CD4-positive, alpha-beta T cell treated with Interleukin-21 for 1 hour (primary cell): ENCODE results near the gene PAXX.

Experiments
- DNase-seq: peaks from one replicate; pipeline ENCODE4 v3.0.0-alpha.2; 2020

Gene PAXX, protein sequence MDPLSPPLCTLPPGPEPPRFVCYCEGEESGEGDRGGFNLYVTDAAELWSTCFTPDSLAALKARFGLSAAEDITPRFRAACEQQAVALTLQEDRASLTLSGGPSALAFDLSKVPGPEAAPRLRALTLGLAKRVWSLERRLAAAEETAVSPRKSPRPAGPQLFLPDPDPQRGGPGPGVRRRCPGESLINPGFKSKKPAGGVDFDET

GRCh38 chr9:136991993-136992818 is at the start of gene PAXX:
Gene PAXX (plus strand): TSS chr9:136992422. CDS start chr9:136992444, 22 bp downstream.
- DNase-seq = peak; percentile 94

DNA sequence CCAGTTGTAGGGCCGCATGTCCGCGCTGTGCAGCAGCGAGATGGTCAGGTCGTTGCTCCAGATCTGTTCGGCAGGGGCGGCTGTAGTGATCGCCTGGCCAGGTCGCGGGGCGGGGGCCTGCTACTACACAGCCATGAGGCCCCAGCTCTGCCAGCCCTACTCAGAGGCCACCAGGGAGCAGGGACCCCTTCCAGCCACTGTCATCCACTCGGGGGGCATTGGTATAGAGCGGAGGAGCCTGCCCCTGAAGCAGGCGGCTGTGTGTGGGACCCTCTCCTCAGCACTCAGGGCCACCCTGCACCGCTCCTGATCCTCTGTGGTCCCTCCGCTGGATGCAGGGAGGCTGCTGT is 49.4 kb upstream of the PAXX start:
- DNase-seq = no peak

- DNase-seq = no peak
Measured at GRCh38 chr9:136943291-136944211, 48.7 kb upstream of the PAXX start.

DNA sequence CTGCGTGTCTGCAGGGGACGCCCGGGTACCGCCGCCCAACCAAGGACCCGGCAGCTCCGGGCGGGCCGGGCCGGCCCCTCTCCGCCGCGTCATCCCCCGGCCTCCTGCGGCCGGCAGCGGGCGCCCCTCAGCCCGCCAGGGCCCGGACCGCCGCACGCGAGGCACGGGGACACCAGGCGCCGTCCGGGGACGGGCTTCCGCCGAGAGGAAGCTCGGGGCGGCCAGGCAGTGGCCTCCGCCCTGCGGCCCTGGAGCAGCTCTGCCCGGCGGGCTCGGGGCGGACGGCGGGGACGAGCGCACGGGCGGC is 48.1 kb upstream of the PAXX start:
- DNase-seq = no peak

- peak; percentile 95 for DNase-seq
Measured at GRCh38 chr9:136944519-136945332, 47.5 kb upstream of the PAXX start, which contains the start of the genes C8G and FBXW5. Gene C8G (plus strand): TSS chr9:136945243. CDS start chr9:136945321, 78 bp downstream. Gene FBXW5 (minus strand): TSS chr9:136944738. CDS start chr9:136944083, 655 bp downstream.

GRCh38 chr9:136945333-136946227 is 46.6 kb upstream of the PAXX start:
- DNase-seq = no peak

DNA sequence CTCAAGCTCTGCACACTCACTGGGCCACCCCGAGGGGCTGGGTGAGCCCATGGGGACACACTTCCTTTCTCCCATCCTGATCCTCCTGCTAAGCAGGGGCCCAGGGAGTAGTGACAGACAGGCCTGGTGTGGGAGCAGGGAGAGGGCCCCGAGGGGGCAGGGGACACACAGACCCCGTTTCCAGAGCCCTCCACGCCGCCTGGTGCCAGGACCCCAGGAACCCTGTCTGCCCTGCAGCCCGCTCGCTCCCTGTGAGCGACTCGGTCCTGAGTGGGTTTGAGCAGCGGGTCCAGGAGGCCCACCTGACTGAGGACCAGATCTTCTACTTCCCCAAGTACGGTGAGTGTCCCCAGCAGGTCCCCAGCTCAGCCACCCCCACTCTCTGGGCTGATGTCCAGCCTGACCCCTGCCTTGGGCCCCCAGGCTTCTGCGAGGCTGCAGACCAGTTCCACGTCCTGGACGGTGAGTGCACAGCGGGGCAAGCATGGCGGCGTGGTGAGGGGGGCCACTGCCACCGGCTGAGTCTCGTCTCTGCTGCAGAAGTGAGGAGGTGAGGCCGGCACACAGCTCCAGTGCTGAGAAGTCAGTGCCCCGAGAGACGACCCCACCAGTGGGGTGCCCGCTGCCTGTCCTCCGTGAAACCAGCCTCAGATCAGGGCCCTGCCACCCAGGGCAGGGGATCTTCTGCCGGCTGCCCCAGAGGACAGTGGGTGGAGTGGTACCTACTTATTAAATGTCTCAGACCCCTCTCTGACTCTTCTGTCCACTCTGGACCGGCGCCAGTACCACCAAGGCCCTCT is 45.8 kb upstream of the PAXX start:
- DNase-seq = no peak

DNA sequence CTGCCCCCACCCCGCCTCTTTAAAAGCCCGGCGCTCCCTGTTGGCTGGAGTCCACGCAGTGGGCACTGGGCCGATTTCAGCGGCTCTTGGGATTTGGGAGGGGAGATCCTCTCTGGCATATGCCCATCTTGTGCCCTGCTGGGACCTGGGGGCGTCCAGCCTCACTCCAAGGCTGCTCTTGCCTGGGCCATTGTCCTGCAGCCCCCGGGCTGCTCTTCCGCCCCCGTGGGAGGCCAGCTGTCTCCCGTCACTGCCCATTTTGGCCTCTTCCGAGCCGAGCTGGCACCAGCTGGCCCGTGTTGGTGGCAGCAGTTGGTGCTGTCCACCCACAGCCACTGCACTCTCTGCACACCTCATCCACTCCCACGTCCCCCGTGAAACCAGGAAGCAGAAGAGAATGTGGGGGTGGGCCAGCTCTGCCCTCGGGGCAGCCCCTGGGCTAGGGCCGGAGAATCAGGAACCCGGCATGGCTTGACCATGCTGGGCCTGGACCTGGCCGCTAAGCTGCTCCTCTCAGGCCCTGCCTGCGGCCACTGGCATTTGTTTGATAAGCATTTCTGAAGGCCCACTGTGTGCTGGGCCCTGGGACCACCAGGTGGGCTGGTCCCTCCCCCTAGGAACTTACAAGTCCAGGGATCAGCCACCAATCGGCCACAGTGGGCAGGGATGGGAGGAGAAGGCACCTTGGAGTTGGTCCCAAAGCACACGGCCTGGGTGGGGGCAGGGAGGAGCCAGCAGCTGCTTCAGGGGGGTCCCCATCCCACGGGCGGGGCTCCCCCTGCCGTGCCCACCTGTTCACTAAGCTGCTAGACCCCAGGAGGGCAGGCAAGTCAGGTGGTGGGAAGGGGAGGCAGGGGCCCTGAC is 45.0 kb upstream of the PAXX start:
- no peak for DNase-seq

GRCh38 chr9:136947955-136948510 is 44.2 kb upstream of the PAXX start:
- DNase-seq = peak; percentile 17

DNA sequence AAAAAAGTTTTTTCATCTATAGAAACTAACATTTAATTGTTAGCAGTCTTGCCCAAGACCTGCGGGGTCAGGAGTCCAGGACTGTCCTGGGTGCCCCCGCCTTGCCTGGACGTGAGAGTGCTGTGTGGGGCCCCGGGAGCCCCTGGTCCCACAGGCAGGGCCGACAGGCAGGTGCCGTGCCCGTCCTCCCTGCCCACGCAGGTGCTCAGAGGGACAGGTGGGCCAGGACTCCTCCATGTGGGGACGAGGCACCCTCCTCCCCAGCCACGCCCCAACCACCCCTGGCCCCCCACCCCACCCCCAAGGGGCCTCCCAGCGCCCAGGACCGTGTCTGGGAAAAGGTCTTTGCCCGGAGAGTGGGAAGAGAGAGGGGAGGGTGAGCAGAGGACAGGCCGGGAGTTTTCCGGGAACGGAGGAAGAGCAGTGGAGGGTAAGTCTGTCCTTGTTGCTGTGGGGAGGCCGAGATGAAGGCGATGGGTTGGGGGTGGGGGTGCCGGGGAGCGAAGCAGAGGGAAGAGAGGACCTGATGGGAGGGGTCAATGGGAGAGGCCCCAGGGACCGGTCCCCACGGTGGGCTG is 42.9 kb upstream of the PAXX start:
- DNase-seq = no peak

DNA sequence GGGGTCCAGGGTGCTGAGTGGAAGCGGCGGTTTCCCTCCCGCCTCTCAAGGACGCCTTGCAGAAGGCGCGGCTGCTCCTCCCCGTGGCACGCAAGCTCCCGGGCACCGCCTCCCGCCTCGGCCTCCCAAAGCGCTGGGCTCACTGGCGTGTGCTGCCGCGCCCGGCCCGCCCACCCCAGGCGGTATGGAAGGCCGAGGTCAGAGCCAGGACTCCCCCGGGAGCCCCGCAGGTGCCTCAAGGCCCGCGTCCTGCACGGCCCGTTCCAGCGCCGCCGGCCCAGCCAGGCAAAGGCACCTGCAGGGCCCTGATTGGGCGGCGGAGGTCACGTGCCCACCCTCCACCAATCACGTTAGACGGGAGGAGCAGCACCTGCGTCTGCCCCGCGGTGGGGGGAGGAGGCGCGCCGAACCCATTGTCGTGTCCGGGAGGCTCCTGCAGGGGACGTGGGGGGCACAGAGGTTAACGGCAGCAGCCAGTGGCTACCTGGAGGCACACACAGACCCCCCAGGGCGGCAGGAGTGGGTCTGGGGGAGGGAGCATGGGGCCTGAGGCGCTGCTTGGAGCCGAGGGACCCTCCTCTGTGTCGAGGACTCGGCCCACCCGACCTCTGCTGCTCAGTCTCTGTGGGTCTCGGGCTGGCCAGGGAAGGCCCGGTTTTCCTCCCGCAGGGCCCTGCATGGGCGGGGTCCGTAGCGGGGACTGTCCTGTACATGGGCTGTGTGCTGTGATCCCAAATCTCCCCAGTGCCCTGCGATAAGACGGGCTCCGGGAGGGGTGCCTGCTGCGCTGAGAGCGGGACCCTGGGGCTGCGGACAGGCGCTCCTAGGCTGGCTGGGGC is 42.2 kb upstream of the PAXX start:
- DNase-seq = peak; percentile 96

GRCh38 chr9:136950656-136951276 is 41.5 kb upstream of the PAXX start:
- DNase-seq = no peak

GRCh38 chr9:136951541-136952320 is 40.5 kb upstream of the PAXX start, which contains the start of gene LCN12:
Gene LCN12 (plus strand): TSS chr9:136952273. CDS start chr9:136952328, 55 bp downstream.
- DNase-seq = no peak

DNA sequence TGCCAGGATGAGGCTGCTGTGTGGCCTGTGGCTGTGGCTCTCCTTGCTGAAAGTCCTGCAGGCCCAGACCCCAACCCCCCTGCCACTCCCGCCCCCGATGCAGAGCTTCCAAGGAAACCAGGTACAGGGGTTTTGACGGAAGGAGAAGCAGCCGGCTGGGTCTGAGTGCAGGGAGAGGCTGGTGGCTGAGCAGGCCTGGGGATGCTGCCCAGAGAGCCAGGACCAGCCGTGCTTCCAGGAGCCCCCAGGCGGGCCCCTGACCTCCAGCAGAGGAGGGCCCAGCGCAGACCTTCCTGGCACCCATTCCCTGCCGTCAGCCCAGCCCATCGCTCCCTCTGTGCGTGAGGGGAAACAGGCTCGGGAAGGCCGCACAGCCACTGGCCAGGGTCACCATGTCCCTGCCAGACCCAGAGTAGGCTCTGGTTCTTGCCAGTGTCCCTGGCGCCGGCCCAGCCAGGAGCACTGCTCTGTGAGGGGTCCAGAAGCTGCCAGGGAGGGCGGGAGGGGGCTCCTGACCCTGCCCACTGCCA is 39.8 kb upstream of the PAXX start:
- no peak for DNase-seq

DNA sequence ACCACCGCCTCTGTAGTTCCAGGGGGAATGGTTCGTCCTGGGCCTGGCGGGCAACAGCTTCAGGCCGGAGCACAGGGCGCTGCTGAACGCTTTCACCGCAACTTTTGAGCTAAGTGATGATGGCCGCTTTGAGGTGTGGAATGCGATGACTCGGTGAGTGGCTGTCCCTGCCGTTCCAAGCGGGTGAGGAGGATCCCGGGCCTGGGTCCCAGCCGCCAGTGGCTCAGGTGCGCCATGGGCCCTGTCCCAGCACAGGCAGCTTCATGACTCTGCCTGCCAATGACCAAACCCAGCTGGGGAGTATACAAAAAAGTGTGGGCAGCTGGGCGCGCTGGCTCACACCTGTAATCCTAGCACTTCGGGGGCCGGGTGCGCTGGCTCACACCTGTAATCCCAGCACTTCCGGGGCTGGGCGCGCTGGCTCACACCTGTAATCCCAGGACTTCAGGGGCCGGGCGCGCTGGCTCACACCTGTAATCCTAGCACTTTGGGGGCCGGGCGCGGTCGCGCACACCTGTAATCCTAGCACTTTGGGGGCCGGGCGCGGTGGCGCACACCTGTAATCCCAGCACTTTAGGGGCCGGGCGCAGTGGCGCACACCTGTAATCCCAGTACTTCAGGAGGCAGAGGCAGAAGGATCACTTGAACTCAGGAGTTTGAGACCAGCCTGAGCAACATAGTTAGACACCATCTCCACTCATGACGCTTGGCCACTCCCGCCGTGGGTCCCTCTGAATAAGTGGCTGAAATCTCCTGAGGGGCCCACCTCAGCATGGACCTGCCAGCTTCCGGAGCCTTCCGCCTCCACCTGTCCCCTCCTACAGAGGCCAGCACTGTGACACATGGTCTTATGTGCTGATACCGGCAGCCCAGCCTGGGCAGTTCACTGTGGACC is 39.1 kb upstream of the PAXX start:
- DNase-seq = no peak
